CD4-positive, alpha-beta memory T cell (primary cell): Measurements from ENCODE around the gene ZDHHC1. TPM values are rescaled to one million over a fixed set of nuclear protein-coding genes. Genes with fewer than 3 reads are reported as not detected.
"Not testable (repeated sequence)": the region's sequence is repeated elsewhere in the genome, so short reads cannot be mapped to it uniquely, and the experiment has no call there.

Source experiments
- CTCF ChIA-PET: fragments of 350-600 bp; sonication (Branson Sonifier 250); formaldehyde crosslinking; loops from one replicate; lab custom pipeline; 2021; ENCODE audit warnings: inconsistent platforms; ENCODE audit not compliant: partially characterized antibody; lab: Charles Lee
- POLR2A ChIA-PET: fragments of 350-600 bp; sonication (Branson Sonifier 250); formaldehyde crosslinking; loops from one replicate; lab custom pipeline; 2021; ENCODE audit not compliant: partially characterized antibody; lab: Charles Lee
- DNase-seq, 5 donors: peaks; one replicate each; pipeline versions ENCODE4 v3.0.0 to v3.0.0-alpha.2; 2020 to 2022; ENCODE audit warnings: mixed read lengths in 1 of 5
- H3K27ac ChIP-seq: one replicate; pipeline ENCODE4 v1.7.0; 2013; ENCODE audit warnings: low read depth, low read length
- H3K27me3 ChIP-seq: 2 replicates; pipeline ENCODE4 v1.7.0; 2013; ENCODE audit warnings: mild to moderate bottlenecking, low read length, moderate library complexity; ENCODE audit not compliant: insufficient read depth
- H3K36me3 ChIP-seq: 2 replicates; pipeline ENCODE4 v1.7.0; 2013; ENCODE audit warnings: mild to moderate bottlenecking, low read length, moderate library complexity; ENCODE audit not compliant: insufficient read depth
- H3K4me1 ChIP-seq: 2 replicates; pipeline ENCODE4 v1.7.0; 2013; ENCODE audit warnings: mild to moderate bottlenecking, low read length, moderate library complexity; ENCODE audit not compliant: insufficient read depth
- H3K4me3 ChIP-seq, 2 donors: one replicate each; pipeline ENCODE4 v1.7.0; 2013; ENCODE audit warnings: low read length in 2 of 2, mild to moderate bottlenecking in 1 of 2
- H3K9me3 ChIP-seq, 2 donors: one replicate each; pipeline ENCODE4 v1.7.0; 2013; ENCODE audit warnings: low read length in 2 of 2, control low read depth in 1 of 2; ENCODE audit not compliant: control insufficient read depth in 1 of 2
- H3K27ac Mint-ChIP-seq, 7 donors: one replicate each; pipeline ENCODE4 v1.8.0; 2020 to 2021; ENCODE audit warnings: mixed read lengths in 7 of 7, mild to moderate bottlenecking in 6 of 7, inconsistent platforms in 3 of 7, moderate library complexity in 3 of 7
- H3K27me3 Mint-ChIP-seq, 2 donors: one replicate each; pipeline ENCODE4 v1.8.0; 2020 to 2021; ENCODE audit warnings: mixed read lengths in 2 of 2
- H3K36me3 Mint-ChIP-seq, 2 donors: one replicate each; pipeline ENCODE4 v1.8.0; 2020 to 2021; ENCODE audit warnings: mixed read lengths in 2 of 2, inconsistent platforms in 1 of 2, mild to moderate bottlenecking in 1 of 2
- H3K4me1 Mint-ChIP-seq, 4 donors: one replicate each; pipeline ENCODE4 v1.8.0; 2020 to 2021; ENCODE audit warnings: mixed read lengths in 4 of 4, mild to moderate bottlenecking in 1 of 4
- H3K4me3 Mint-ChIP-seq, 8 donors: one replicate each; pipeline ENCODE4 v1.8.0; 2020 to 2021; ENCODE audit warnings: mixed read lengths in 8 of 8, mild to moderate bottlenecking in 7 of 8, moderate library complexity in 6 of 8, inconsistent platforms in 3 of 8
- H3K9me3 Mint-ChIP-seq, 8 donors: one replicate each; pipeline ENCODE4 v1.8.0; 2020 to 2021; ENCODE audit warnings: mixed read lengths in 8 of 8, mild to moderate bottlenecking in 5 of 8, inconsistent platforms in 3 of 8, moderate library complexity in 1 of 8
- intact Hi-C: fragments of 100-400 bp; cut with micrococcal nuclease; formaldehyde crosslinking; loops from one replicate; pipeline ENCODE4 v1.15.1; 2023
- polyA plus RNA-seq, 2 donors: library from polyadenylated mRNA; unstranded; fragments of 300-500 nt; fragmentation: Illumina TruSeq; gene quantifications; one replicate each; pipeline ENCODE4 v1.2.3, GENCODE V29; 2021
- total RNA-seq, 2 experiments: library from RNA; stranded (reverse); gene quantifications; one replicate each; pipeline ENCODE4 v1.2.3, GENCODE V29; 2021

ZDHHC1 gene
- total and polyA plus RNA-seq, 4 experiments from 2014 or later, result not detected

GRCh38 chr16:67372664-67373063, 43.6 kb downstream of the ZDHHC1 start:
- H3K27me3 Mint-ChIP-seq, result peaks cover 2 to 10% of the 10 kb centered on the region in 2 donors
- intact Hi-C loops, result no loop called here
- H3K27ac Mint-ChIP-seq, result no peak overlapping the region
- no peaks in the 10 kb centered on the region for H3K4me1 Mint-ChIP-seq
- no peak for DNase-seq
- Histone ChIP-seq H3K36me3 (no peaks in the 10 kb centered on the region), H3K27ac (no peak overlapping the region), H3K27me3 (peaks cover 3% of the 10 kb centered on the region), H3K4me1 (no peaks in the 10 kb centered on the region), H3K4me3 (no peak overlapping the region), H3K9me3 (no peaks in the 10 kb centered on the region)
- H3K9me3 Mint-ChIP-seq, result no peaks in the 10 kb centered on the region
- ChIA-PET POLR2A (no interaction called here), CTCF (no interaction called here)
- H3K36me3 Mint-ChIP-seq, result no peaks in the 10 kb centered on the region
- H3K4me3 Mint-ChIP-seq, result no peak overlapping the region

GRCh38 chr16:67370661-67371060, 45.6 kb downstream of the ZDHHC1 start:
- no peak overlapping the region for H3K4me3 Mint-ChIP-seq
- peaks cover 2 to 5% of the 10 kb centered on the region in 2 donors for H3K27me3 Mint-ChIP-seq
- POLR2A ChIA-PET, result no interaction called here
- no peaks in the 10 kb centered on the region for H3K36me3 ChIP-seq
- DNase-seq, result no peak
- H3K9me3 ChIP-seq, result no peaks in the 10 kb centered on the region
- H3K4me1 ChIP-seq, result no peaks in the 10 kb centered on the region
- no peak overlapping the region for H3K27ac ChIP-seq
- no peak overlapping the region for H3K4me3 ChIP-seq
- no peaks in the 10 kb centered on the region for H3K36me3 Mint-ChIP-seq
- H3K27ac Mint-ChIP-seq, result no peak overlapping the region
- H3K9me3 Mint-ChIP-seq, result no peaks in the 10 kb centered on the region
- peaks cover 6% of the 10 kb centered on the region for H3K27me3 ChIP-seq
- CTCF ChIA-PET, result no interaction called here
- intact Hi-C loops, result no loop called here
- peaks cover 0 to 1% (median 0%) of the 10 kb centered on the region in 4 donors for H3K4me1 Mint-ChIP-seq

GRCh38 chr16:67364600-67365235, 51.6 kb downstream of the ZDHHC1 start:
- H3K27me3 ChIP-seq, result peaks cover 6% of the 10 kb centered on the region
- POLR2A ChIA-PET, result no interaction called here
- H3K36me3 Mint-ChIP-seq, result no peaks in the 10 kb centered on the region
- H3K4me3 Mint-ChIP-seq, result no peak overlapping the region
- H3K27me3 Mint-ChIP-seq, result peaks cover 4% of the 10 kb centered on the region in 2 donors
- CTCF ChIA-PET, result interaction anchor here (0.7 kb wide), 1 partner anchor 412 kb away, joined by 3 read pairs; no protein-coding TSS in a partner anchor
- intact Hi-C loops, result no loop called here
- no peak overlapping the region for H3K27ac ChIP-seq
- H3K9me3 Mint-ChIP-seq, result no peaks in the 10 kb centered on the region
- peaks cover 8% of the 10 kb centered on the region for H3K4me1 ChIP-seq
- H3K4me3 ChIP-seq, result no peak overlapping the region
- DNase-seq, result no peak
- H3K36me3 ChIP-seq, result no peaks in the 10 kb centered on the region
- no peaks in the 10 kb centered on the region for H3K9me3 ChIP-seq
- peak overlapping the region in 1 of 7 donors; percentile 39 for H3K27ac Mint-ChIP-seq
- peaks cover 5 to 8% (median 6%) of the 10 kb centered on the region in 4 donors for H3K4me1 Mint-ChIP-seq

- intact Hi-C loops, result no loop called here
- H3K36me3 Mint-ChIP-seq, result no peaks in the 10 kb centered on the region
- H3K4me1 Mint-ChIP-seq, result peaks cover 5 to 14% (median 6%) of the 10 kb centered on the region in 4 donors
- Histone ChIP-seq H3K9me3 (no peaks in the 10 kb centered on the region), H3K27ac (no peak overlapping the region), H3K4me1 (peaks cover 8% of the 10 kb centered on the region), H3K4me3 (no peak overlapping the region), H3K27me3 (no peaks in the 10 kb centered on the region), H3K36me3 (no peaks in the 10 kb centered on the region)
- POLR2A ChIA-PET, result no interaction called here
- CTCF ChIA-PET, result no interaction called here
- no peak overlapping the region for H3K4me3 Mint-ChIP-seq
- DNase-seq, result no peak
- no peak overlapping the region for H3K27ac Mint-ChIP-seq
- H3K9me3 Mint-ChIP-seq, result no peaks in the 10 kb centered on the region
- peaks cover 4 to 9% of the 10 kb centered on the region in 2 donors for H3K27me3 Mint-ChIP-seq
Measured at GRCh38 chr16:67361038-67361437, 55.2 kb downstream of the ZDHHC1 start.

GRCh38 chr16:67359540-67360269, 56.6 kb downstream of the ZDHHC1 start:
- H3K9me3 ChIP-seq, H3K4me1 ChIP-seq, DNase-seq, H3K27ac ChIP-seq, CTCF ChIA-PET, H3K4me1 Mint-ChIP-seq, H3K4me3 ChIP-seq, intact Hi-C loops, H3K27me3 ChIP-seq, H3K27ac Mint-ChIP-seq, H3K4me3 Mint-ChIP-seq, H3K27me3 Mint-ChIP-seq, POLR2A ChIA-PET, H3K9me3 Mint-ChIP-seq, H3K36me3 ChIP-seq, H3K36me3 Mint-ChIP-seq: not testable (repeated sequence)

- peaks cover 0 to 6% (median 0%) of the 10 kb centered on the region in 4 donors for H3K4me1 Mint-ChIP-seq
- intact Hi-C loops, result no loop called here
- ChIA-PET POLR2A (no interaction called here), CTCF (no interaction called here)
- Histone ChIP-seq H3K4me3 (no peak overlapping the region), H3K4me1 (no peaks in the 10 kb centered on the region), H3K9me3 (no peaks in the 10 kb centered on the region), H3K27ac (no peak overlapping the region), H3K27me3 (no peaks in the 10 kb centered on the region), H3K36me3 (no peaks in the 10 kb centered on the region)
- peaks cover 5 to 6% of the 10 kb centered on the region in 2 donors for H3K27me3 Mint-ChIP-seq
- H3K4me3 Mint-ChIP-seq, result no peak overlapping the region
- no peaks in the 10 kb centered on the region for H3K9me3 Mint-ChIP-seq
- no peaks in the 10 kb centered on the region for H3K36me3 Mint-ChIP-seq
- no peak for DNase-seq
- no peak overlapping the region for H3K27ac Mint-ChIP-seq
Measured at GRCh38 chr16:67357561-67357960, 58.7 kb downstream of the ZDHHC1 start.

- Mint-ChIP-seq H3K4me3 (no peak overlapping the region), H3K36me3 (no peaks in the 10 kb centered on the region), H3K4me1 (peaks cover 0 to 6% (median 0%) of the 10 kb centered on the region in 4 donors), H3K27me3 (peaks cover 5 to 6% of the 10 kb centered on the region in 2 donors), H3K27ac (no peak overlapping the region), H3K9me3 (no peaks in the 10 kb centered on the region)
- no peaks in the 10 kb centered on the region for H3K9me3 ChIP-seq
- intact Hi-C loops, result no loop called here
- CTCF ChIA-PET, result interaction anchor here (0.5 to 0.6 kb wide), 2 partner anchors 135 to 359 kb away, joined by 3 read pairs; no protein-coding TSS in a partner anchor
- H3K36me3 ChIP-seq, result no peaks in the 10 kb centered on the region
- H3K27me3 ChIP-seq, result no peaks in the 10 kb centered on the region
- POLR2A ChIA-PET, result no interaction called here
- H3K4me3 ChIP-seq, result no peak overlapping the region
- no peaks in the 10 kb centered on the region for H3K4me1 ChIP-seq
- no peak for DNase-seq
- no peak overlapping the region for H3K27ac ChIP-seq
Measured at GRCh38 chr16:67356396-67356795, 59.9 kb downstream of the ZDHHC1 start.
